H9 (cell line): ENCODE data around the gene EPHA1. TPM values are rescaled to one million over a fixed set of nuclear protein-coding genes. Genes with fewer than 3 reads are reported as not detected.

ENCODE experiments used
- DNase-seq: peaks from one replicate; pipeline ENCODE4 v3.0.0-alpha.2; 2017
- H2AFZ ChIP-seq: one replicate; pipeline ENCODE4 v1.6.1; 2013; ENCODE audit warnings: mild to moderate bottlenecking, low read length, control low read depth, moderate library complexity
- H2AK5ac ChIP-seq: 2 replicates; pipeline ENCODE4 v1.6.1; 2013; ENCODE audit warnings: low read length, control low read depth, mixed read lengths; ENCODE audit not compliant: insufficient read length
- H2BK120ac ChIP-seq: one replicate; pipeline ENCODE4 v1.6.1; 2013; ENCODE audit warnings: low read depth, mild to moderate bottlenecking, low read length, control low read depth, inconsistent platforms; ENCODE audit not compliant: poor library complexity, severe bottlenecking
- H2BK12ac ChIP-seq: 2 replicates; pipeline ENCODE4 v1.6.1; 2013; ENCODE audit warnings: low read length, control low read depth, mixed read lengths, low read depth; ENCODE audit not compliant: insufficient read length
- H2BK15ac ChIP-seq: 2 replicates; pipeline ENCODE4 v1.6.1; 2013; ENCODE audit warnings: low read depth, low read length, control low read depth
- H2BK20ac ChIP-seq: one replicate; pipeline ENCODE4 v1.6.1; 2013; ENCODE audit warnings: low read depth, mild to moderate bottlenecking, low read length, control low read depth, inconsistent platforms; ENCODE audit not compliant: poor library complexity, severe bottlenecking
- H2BK5ac ChIP-seq: 2 replicates; pipeline ENCODE4 v1.6.1; 2013; ENCODE audit warnings: low read length, control low read depth, mixed read lengths; ENCODE audit not compliant: insufficient read length
- H3K14ac ChIP-seq: 2 replicates; pipeline ENCODE4 v1.6.1; 2013; ENCODE audit warnings: low read length, control low read depth; ENCODE audit not compliant: insufficient read depth
- H3K18ac ChIP-seq: 2 replicates; pipeline ENCODE4 v1.6.1; 2013; ENCODE audit warnings: low read depth, mild to moderate bottlenecking, mixed read lengths, low read length, control low read depth; ENCODE audit not compliant: insufficient read length
- H3K23ac ChIP-seq: 2 replicates; pipeline ENCODE4 v1.6.1; 2013; ENCODE audit warnings: low read length, control low read depth, mixed read lengths, low read depth; ENCODE audit not compliant: insufficient read length
- H3K23me2 ChIP-seq: 2 replicates; pipeline ENCODE4 v1.6.1; 2013; ENCODE audit warnings: low read depth, mild to moderate bottlenecking, mixed read lengths, low read length, control low read depth; ENCODE audit not compliant: insufficient read length, poor library complexity, severe bottlenecking
- H3K27ac ChIP-seq: 2 replicates; pipeline ENCODE4 v1.5.1; 2013; ENCODE audit warnings: low read length, control low read depth, mixed read lengths, low read depth; ENCODE audit not compliant: insufficient read length
- H3K27me3 ChIP-seq: 2 replicates; pipeline ENCODE4 v1.6.1; 2013; ENCODE audit warnings: low read length, control low read depth, inconsistent platforms; ENCODE audit not compliant: insufficient read depth
- H3K4ac ChIP-seq: 2 replicates; pipeline ENCODE4 v1.6.1; 2013; ENCODE audit warnings: low read depth, mild to moderate bottlenecking, control low read depth, inconsistent platforms, low read length, moderate library complexity
- H3K4me1 ChIP-seq: 2 replicates; pipeline ENCODE4 v1.6.1; 2013; ENCODE audit warnings: low read length, control low read depth, inconsistent platforms; ENCODE audit not compliant: insufficient read depth
- H3K4me2 ChIP-seq: 2 replicates; pipeline ENCODE4 v1.6.1; 2013; ENCODE audit warnings: low read length, control low read depth, mixed read lengths; ENCODE audit not compliant: insufficient read length, insufficient read depth
- H3K56ac ChIP-seq: 2 replicates; pipeline ENCODE4 v1.6.1; 2013; ENCODE audit warnings: low read depth, mild to moderate bottlenecking, mixed read lengths, low read length, control low read depth; ENCODE audit not compliant: insufficient read length
- H3K79me1 ChIP-seq: 2 replicates; pipeline ENCODE4 v1.6.1; 2013; ENCODE audit warnings: low read depth, mild to moderate bottlenecking, moderate library complexity, low read length, control low read depth, inconsistent platforms; ENCODE audit not compliant: insufficient read depth, poor library complexity, severe bottlenecking
- H3K79me2 ChIP-seq: 2 replicates; pipeline ENCODE4 v1.6.1; 2013; ENCODE audit warnings: low read length, control low read depth, inconsistent platforms; ENCODE audit not compliant: insufficient read depth
- H3K9ac ChIP-seq: 2 replicates; pipeline ENCODE4 v1.6.1; 2013; ENCODE audit warnings: low read length, control low read depth, mixed read lengths; ENCODE audit not compliant: insufficient read length; ENCODE audit errors: extremely low read depth
- H3K9me3 ChIP-seq: one replicate; pipeline ENCODE4 v1.6.1; 2013; ENCODE audit warnings: low read depth, low read length, inconsistent platforms; ENCODE audit not compliant: control insufficient read depth
- H3T11ph ChIP-seq: one replicate; pipeline ENCODE4 v1.6.1; 2013; ENCODE audit warnings: mild to moderate bottlenecking, low read length, control low read depth, inconsistent platforms
- H4K20me1 ChIP-seq: one replicate; pipeline ENCODE4 v1.6.1; 2013; ENCODE audit not compliant: control insufficient read depth, insufficient read length, insufficient read depth
- H4K5ac ChIP-seq: 2 replicates; pipeline ENCODE4 v1.6.1; 2013; ENCODE audit warnings: low read depth, mild to moderate bottlenecking, mixed read lengths, low read length, control low read depth; ENCODE audit not compliant: insufficient read length
- H4K8ac ChIP-seq: replicated peaks from 2 replicates; pipeline ENCODE4 v1.6.1; 2013; ENCODE audit warnings: low read length, control low read depth, mixed read lengths, low read depth; ENCODE audit not compliant: insufficient read length
- H4K91ac ChIP-seq: 2 replicates; pipeline ENCODE4 v1.6.1; 2013; ENCODE audit warnings: low read depth, mild to moderate bottlenecking, moderate library complexity, mixed read lengths, low read length, control low read depth; ENCODE audit not compliant: insufficient read length
- H3K27ac Mint-ChIP-seq, 3 experiments: 2 replicates in 2 of 3; 3 replicates in 1 of 3; pipeline ENCODE4 v1.8.0; 2020 to 2021; ENCODE audit warnings: mixed read lengths in 3 of 3, mild to moderate bottlenecking in 1 of 3, moderate library complexity in 1 of 3
- H3K27me3 Mint-ChIP-seq: 2 replicates; pipeline ENCODE4 v1.8.0; 2021; ENCODE audit warnings: low read depth, mild to moderate bottlenecking, moderate library complexity, mixed read lengths
- H3K36me3 Mint-ChIP-seq, 3 experiments: 2 replicates in 2 of 3; 3 replicates in 1 of 3; pipeline ENCODE4 v1.8.0; 2020 to 2021; ENCODE audit warnings: low read depth in 3 of 3, mixed read lengths in 3 of 3; ENCODE audit not compliant: insufficient read depth in 1 of 3
- H3K4me1 Mint-ChIP-seq, 2 experiments: 2 replicates each; pipeline ENCODE4 v1.8.0; 2020; ENCODE audit warnings: mixed read lengths in 2 of 2
- H3K4me3 Mint-ChIP-seq, 2 experiments: 2 replicates in 1 of 2; 3 replicates in 1 of 2; pipeline ENCODE4 v1.8.0; 2020 to 2021; ENCODE audit warnings: mild to moderate bottlenecking in 2 of 2, mixed read lengths in 2 of 2, moderate library complexity in 1 of 2
- H3K9me3 Mint-ChIP-seq, 2 experiments: 2 replicates in 1 of 2; 3 replicates in 1 of 2; pipeline ENCODE4 v1.8.0; 2020; ENCODE audit warnings: mild to moderate bottlenecking in 2 of 2, mixed read lengths in 2 of 2, moderate library complexity in 1 of 2
- WGBS: extraction: QIAGEN DNeasy Blood & Tissue Kit; methylation state at CpG from one replicate; pipeline ENCODE4 v1.1.7; 2013; ENCODE audit warnings: missing lambda C conversion rate, low lambda C conversion rate, mixed read lengths; ENCODE audit not compliant: insufficient read length; ENCODE audit errors: extremely low coverage; 5-methylcytosine and 5-hydroxymethylcytosine counted together
- total RNA-seq: library from RNA; stranded (reverse); gene quantifications from 2 replicates; pipeline ENCODE4 v1.2.1, GENCODE V29; 2021
- TF ChIP-seq, protein P1 (sequence below): fragments of 200-600 bp; sonication (generic); conservative IDR thresholded peaks from 3 replicates; pipeline ENCODE4 v1.8.0; 2021; ENCODE audit warnings: antibody characterized with exemption, mild to moderate bottlenecking

Gene EPHA1
- total RNA-seq, 1 experiment from 2014 or later = 109 TPM

DNA sequence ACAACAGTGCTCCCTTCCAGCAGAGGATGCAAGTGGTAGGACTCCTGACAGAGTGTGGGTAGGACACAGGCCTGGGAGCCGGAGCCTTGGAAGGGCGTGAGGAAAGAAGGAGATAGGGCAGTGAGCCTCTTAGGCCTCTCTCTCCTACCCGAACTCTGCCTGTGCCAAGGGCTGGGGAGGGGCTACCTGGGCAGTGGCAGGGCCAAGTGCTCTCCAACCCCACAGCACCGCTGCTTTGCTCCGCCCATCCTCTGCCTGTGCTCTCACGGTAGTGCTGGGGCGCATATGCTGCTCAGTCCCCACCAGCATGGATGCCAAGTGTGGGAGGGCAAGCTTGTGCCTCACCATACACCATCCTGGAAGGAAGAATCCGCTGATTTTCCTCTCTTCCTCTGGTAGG is 53.7 kb downstream of the EPHA1 start:
- Histone ChIP-seq H3K23me2 (no peaks in the 10 kb centered on the region), H3K56ac (no peak overlapping the region), H4K8ac (no peak overlapping the region), H2BK20ac (no peak overlapping the region), H2BK12ac (no peak overlapping the region), H3K27ac (no peak overlapping the region), H3K18ac (no peak overlapping the region), H3K79me2 (no peaks in the 10 kb centered on the region), H2AFZ (no peak overlapping the region), H4K91ac (no peak overlapping the region), H2BK15ac (no peak overlapping the region), H3K14ac (no peak overlapping the region; the same call in 1 of the 2 replicates), H3K4me1 (no peaks in the 10 kb centered on the region), H3K4ac (no peak overlapping the region), H3K9ac (no peak overlapping the region), H3K4me2 (no peak overlapping the region), H2BK120ac (no peak overlapping the region), H3K27me3 (no peaks in the 10 kb centered on the region), H2BK5ac (no peak overlapping the region), H3T11ph (no peak overlapping the region), H4K20me1 (no peaks in the 10 kb centered on the region), H3K79me1 (no peaks in the 10 kb centered on the region), H2AK5ac (no peak overlapping the region), H4K5ac (no peak overlapping the region), H3K23ac (no peak overlapping the region), H3K9me3 (no peaks in the 10 kb centered on the region)
- peaks cover 3% of the 10 kb centered on the region for H3K27me3 Mint-ChIP-seq
- H3K36me3 Mint-ChIP-seq = peaks cover 30 to 60% (median 46%) of the 10 kb centered on the region in 3 experiments
- TF ChIP-seq, protein P1, sequence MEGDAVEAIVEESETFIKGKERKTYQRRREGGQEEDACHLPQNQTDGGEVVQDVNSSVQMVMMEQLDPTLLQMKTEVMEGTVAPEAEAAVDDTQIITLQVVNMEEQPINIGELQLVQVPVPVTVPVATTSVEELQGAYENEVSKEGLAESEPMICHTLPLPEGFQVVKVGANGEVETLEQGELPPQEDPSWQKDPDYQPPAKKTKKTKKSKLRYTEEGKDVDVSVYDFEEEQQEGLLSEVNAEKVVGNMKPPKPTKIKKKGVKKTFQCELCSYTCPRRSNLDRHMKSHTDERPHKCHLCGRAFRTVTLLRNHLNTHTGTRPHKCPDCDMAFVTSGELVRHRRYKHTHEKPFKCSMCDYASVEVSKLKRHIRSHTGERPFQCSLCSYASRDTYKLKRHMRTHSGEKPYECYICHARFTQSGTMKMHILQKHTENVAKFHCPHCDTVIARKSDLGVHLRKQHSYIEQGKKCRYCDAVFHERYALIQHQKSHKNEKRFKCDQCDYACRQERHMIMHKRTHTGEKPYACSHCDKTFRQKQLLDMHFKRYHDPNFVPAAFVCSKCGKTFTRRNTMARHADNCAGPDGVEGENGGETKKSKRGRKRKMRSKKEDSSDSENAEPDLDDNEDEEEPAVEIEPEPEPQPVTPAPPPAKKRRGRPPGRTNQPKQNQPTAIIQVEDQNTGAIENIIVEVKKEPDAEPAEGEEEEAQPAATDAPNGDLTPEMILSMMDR = no peak
- H3K27ac Mint-ChIP-seq = no peak overlapping the region
- WGBS = no CpG with 5 or more reads among the region's 8 CpGs
- no peak overlapping the region for H3K4me3 Mint-ChIP-seq
- DNase-seq = no peak
- peaks cover 17 to 21% of the 10 kb centered on the region in 2 experiments for H3K4me1 Mint-ChIP-seq
- no peaks in the 10 kb centered on the region for H3K9me3 Mint-ChIP-seq
